GM04503 (cell line): Measurements from ENCODE around the gene YAF2.
"Not testable (repeated sequence)": the region's sequence is repeated elsewhere in the genome, so short reads cannot be mapped to it uniquely, and the experiment has no call there.

Experiments
- DNase-seq: peaks from one replicate; pipeline ENCODE4 v3.0.0-alpha.2; 2012; ENCODE audit warnings: low read depth

The YAF2 gene

DNA sequence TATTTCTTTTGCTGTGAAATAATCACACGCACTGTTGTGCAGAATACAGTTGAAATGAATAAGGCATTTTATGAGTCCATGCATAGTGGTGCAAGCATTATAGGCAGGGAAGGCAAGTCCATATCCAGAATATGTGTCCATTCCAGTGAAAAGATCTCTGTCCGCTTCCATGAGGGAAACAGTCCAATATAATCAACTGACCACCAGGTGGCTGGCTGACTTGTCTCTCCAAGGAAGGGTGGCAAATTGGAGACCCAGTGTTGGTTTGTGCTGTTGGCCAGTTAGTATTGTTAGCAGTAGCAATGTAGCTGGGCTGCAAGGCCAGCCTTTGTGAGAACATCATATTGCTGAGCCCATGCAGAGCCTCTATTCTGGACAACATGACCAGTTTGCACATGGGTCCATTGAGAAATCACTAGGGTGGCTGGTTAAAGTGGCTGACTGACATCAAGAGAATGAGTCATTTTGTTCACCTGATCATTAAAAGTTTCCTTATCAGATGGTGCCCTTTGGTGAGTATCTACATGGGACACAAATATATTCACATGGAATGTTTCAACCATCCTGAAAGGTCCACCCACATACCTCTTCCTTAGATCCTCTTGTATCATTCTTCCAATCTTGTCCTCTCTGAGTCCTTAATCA, 17.3 kb upstream of the YAF2 start:
- DNase-seq: no peak

DNA sequence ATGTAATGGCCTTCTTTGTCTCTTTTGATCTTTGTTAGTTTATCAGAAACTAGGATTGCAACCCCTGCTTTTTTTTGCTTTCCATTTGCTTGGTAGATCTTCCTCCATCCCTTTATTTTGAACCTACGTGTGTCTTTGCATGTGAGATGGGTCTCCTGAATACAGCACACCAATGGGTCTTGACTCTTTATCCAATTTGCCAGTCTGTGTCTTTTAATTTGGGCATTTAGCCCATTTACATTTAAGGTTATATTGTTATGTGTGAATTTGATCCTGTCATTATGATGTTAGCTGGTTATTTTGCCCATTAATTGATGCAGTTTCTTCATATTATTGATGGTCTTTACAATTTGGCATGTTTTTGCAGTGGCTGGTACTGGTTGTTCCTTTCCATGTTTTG, 14.6 kb upstream of the YAF2 start:
- not testable (repeated sequence) for DNase-seq

DNA sequence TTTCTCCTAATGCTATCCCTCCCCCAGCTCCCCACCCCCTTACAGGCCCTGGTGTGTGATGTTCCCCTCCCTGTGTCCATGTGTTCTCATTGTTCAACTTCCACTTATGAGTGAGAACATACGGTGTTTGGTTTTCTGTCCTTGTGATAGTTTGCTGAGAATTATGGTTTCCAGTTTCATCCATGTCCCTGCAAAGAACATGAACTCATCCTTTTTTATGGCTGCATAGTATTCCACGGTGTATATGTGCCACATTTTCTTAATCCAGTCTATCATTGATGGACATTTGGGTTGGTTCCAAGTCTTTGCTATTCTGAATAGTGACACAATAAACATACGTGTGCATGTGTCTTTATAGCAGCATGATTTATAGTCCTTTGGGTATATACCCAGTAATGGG, 11.0 kb upstream of the YAF2 start:
- not testable (repeated sequence) for DNase-seq

DNA sequence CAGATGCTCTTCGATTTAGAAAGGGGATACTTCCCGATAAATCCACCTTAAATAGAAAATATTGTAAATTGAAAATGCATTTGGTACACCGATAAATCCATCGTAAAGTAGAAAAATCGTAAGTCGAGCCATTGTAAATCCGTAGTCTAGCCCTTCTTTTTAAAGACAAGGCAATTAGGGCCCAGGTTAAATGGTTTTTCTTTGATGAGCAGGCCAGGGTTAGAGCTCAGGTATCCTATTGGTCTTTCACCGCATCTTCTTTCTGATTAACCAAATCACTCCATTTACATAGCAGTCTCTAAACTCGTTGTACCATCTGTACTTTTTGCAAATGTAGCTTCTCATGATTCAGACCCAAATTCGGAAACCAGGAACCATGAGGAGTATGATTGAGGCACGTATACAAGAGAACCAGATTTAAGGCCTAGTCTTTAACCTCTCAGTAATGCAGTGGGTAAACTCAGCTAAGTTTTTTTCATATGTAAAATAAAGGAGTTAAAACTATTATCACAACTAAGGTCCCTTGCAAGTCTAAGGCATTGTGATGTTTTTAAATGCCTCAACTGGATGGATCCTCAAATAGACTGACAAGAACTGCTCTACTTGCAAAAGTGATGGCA, 2.2 kb upstream of the YAF2 start:
- DNase-seq: no peak

DNA sequence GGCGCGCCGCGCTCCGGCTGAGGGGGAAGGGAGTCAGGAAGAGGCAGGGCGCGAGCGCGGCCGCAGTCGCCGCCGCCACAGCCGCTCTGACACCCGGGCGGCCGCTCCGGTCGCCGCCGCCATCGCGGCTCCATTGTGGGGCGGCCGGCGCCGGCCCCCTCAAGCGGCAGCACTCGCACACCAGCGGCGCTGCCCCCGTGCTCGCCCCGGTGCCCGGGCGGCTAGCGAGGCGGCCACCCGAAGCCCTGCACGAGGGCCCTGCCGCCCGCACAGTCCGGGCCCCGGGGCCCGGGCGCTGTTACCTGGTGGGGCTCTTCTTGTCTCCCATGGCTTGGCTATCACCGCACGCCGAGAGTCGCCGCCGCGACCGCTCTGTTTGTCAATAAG, 202 bp downstream of the YAF2 start:
- DNase-seq: no peak

DNA sequence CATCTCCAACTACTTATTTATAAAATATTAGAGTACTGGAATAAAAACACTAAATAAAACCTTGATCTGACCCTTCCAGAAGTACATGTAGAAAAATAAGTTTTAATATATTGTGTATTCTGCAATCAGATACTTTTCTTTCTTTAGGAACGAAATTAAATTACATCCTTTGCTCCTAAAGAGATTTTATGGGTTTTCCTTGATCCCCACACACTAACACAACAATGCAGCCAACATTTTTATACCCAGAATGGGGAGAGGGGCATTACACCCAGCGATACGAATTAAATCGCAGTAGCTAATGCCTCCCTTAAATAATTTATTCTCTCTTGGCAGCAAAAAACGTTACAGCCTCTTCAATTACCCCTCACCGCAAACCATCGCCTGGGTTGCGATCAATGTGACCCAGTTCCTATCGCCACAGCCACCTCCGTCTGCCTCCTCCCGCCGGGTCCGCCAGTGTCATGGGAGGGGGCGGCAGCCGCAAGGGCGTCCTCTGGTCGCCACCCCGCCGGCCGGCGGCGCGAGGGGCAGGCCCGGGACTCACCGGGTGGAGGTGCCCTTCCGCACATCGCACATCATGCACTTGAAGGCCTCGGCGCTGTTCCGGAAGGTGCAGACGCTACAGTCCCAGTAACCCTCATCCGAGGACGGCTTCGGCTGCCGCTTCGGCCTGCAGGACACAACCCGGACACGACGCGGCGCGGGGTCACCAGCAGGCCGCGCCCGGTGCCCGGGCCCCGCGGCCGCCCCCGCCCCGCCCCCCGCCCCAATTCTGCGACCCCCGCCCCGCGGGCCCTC, 796 bp downstream of the YAF2 start:
- DNase-seq: no peak

DNA sequence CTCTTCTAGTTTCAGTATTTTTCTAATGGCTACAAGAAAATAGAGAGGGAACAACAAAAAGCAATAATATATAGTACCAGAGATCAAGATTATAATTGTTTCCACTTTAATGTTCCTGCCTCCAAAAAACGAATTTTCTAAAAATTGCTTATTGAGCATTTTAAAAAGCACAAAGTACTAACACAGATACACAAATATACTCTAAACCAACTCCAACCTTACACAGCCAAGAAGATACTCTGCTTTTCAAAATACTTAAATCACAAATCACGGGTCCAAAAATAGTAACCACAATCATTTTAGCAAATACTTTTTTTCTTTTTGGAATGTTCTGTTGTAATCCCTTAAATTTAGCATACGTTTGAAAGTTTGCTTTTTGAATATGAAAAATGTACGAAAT, 2.0 kb downstream of the YAF2 start:
- no peak for DNase-seq

DNA sequence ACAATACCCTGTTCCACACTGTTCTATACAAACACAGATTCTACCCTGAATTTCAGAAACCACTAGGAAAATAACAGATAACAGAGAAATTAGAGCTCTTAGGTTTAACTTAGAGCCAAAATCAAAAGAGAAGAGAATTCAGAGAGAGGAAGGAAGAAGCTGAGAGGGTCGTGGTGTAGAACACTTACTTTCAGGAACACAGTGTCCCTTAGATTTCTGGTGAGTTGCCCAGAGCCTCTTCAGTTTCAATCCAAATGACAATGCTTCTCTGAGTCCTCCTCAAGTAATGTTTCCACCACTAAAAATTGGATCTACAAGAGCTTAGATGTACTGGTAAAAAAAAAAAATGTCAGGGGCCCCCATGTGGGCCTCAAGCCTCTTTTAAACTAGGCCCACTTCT, 2.6 kb downstream of the YAF2 start:
- no peak for DNase-seq

DNA sequence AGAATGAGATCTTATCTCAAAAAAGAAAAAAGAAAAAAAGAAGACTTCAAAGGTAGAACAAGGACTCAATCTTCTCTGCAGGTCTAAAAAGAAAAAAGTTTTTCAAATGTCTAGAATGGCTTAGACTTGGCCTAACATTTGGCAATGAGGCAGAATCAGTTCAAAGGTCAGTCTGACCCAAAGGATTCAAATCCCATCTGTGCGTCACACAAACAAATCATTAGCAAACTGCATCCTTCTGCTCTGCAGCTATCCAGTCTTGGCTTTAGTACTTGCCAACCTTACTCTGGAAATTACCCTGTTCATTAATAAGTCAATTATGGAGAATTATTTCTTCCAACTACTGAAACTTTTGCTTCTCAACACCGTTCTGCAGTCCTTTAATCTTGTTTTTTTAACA, 3.1 kb downstream of the YAF2 start:
- no peak for DNase-seq

DNA sequence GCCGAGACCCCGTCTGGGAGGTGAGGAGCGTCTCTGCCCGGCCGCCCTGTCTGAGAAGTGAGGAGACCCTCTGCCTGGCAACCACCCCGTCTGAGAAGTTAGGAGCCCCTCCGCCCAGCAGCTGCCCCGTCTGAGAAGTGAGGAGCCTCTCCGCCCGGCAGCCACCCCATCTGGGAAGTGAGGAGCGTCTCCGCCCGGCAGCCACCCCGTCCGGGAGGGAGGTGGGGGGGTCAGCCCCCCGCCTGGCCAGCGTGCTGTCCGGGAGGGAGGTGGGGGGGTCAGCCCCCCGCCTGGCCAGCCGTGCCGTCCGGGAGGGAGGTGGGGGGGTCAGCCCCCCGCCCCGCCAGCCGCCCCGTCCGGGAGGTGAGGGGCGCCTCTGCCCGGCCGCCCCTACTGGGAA, 10.5 kb downstream of the YAF2 start:
- not testable (repeated sequence) for DNase-seq

DNA sequence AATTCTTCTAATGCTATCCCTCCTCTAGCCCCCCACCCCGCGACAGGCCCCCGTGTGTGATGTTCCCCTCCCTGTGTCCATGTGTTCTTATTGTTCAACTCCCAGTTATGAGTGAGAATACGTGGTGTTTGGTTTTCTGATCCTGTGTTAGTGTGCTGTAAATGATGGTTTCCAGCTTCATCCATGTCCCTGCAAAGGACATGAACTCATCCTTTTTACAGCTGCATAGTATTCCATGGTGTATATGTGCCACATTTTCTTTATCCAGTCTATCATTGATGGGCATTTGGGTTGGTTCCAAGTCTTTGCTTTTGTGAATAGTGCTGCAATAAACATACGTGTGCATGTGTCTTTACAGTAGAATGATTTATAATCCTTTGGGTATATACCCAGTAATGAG, 13.5 kb downstream of the YAF2 start:
- not testable (repeated sequence) for DNase-seq

DNA sequence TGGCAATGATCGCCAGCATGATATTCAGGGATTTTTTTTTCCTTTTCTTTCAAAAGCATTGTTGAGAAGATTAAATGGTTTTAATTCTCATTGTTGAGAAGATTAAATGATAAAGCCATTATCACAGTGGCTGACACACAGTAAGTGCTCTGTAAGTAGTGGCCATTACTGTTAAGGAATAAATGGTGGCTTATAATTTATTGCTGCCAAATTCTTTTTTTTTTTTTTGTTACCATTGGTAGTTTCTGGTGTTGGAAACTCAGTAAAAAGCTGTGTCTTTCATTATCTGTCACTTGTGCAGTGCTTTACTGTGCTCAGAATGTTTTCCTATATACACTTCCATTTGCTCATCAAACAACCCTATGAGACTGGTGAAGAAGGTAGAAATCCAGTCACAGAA, 15.3 kb downstream of the YAF2 start:
- no peak for DNase-seq

DNA sequence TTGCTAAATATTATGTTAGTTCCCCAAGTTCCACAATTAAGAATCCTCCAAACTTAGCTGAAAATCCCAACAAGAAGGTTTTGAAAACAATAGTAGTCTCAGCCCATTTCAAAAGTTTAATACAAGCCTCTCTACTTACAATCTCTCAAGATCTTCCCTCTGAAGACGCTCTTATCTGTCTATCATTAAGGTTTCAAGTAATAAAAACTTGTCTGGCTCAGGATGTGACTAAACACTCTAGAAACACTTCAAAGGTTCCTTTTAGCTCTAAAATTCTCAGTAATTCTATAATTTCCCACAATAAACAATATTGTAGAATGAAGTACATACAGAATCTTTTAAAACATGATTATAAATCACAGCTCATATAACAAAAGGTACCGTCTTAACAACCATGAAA, 16.3 kb downstream of the YAF2 start:
- no peak for DNase-seq

DNA sequence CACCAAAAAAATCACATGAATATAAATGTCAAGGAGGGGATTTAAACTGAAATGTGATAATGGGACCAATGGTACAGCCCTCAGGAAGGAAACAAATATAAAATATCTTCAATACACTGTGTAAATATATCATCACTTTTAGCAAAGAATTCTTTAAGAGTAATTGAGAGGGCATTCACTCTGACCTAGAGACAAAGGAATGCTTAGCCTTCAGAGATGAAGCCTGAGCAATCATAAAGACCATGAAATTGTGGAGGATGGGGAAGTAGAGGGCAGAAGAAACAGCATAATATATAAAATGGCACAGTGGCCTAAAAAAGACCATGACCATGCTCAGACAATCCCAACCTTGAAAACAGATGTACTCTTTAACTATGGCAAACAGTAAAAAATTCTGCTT, 20.4 kb downstream of the YAF2 start:
- peak; percentile 43 for DNase-seq

DNA sequence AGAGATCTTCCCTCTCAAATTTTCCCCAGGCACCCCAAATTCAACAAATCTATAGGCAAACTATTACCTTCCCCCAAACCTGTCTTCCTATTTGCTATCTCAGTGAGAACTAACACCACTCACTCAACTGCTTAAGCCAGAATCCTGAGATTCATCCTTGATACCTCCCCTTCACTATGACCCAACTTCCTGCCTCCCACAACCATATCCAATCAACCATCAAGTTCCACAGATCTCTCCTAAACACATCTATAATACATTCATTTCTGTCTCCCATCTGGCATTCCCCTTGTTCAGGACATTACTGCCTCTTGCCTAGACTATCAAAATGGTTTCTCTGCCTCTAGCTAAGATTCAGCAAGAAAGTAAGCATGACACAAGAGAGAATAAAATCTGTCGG, 21.3 kb downstream of the YAF2 start:
- no peak for DNase-seq

DNA sequence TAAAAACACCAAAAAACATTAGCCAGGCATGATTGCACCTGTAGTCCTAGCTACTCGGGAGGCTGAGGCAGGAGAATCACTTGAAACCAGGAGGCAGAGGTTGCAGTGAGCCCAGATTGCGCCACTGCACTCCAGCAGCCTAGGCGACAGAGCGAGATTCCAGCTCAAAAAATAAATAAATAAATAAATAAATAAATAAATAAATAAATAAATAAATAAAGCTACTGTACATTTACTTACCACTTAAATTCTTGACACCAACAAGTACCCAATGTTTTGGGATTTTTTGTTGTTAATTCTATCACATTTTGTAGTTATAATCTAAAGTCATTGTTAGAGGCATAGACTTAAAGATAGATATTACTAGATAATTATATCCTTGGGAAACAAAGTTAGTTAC, 22.3 kb downstream of the YAF2 start:
- not testable (repeated sequence) for DNase-seq

DNA sequence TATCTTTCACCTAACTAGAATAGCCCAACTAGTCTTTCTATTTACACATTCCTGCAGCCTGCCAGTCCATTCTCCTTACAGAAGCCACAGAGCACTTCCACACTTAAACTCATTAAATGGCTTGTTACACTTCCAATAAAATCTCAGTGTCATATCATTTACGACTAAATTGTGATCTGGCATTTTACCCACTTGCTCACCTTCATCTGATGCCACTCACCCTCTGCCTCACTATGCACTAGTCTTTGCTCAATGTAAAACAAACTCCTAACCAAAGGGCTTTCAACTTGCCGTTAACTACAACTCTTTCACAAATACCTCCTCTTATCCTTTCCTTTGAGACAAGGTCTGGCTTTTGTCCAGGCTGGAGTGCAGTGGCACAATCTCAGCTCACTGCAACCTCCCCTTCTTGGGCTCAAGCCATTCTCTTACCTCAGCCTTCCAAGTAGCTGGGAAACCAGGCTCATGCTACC, 24.1 kb downstream of the YAF2 start:
- no peak for DNase-seq

DNA sequence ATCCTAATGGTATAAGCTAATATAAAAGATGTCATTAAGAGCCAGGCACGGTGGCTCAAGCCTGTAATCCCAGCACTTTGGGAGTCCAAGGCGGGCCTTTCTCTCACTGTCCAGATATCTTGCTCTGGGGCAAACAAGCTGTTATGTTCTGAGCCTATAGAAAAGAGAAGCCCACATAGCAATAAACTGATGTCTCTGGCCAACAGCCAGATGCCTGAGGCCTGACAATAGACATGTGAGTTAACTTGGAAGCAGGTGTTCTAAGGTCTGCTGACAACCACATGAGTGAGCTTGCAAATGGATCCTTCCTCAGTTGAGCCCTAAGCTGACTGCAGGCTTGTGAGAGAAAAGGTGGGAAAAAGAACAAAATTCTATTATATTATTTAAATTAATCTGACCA, 25.0 kb downstream of the YAF2 start:
- no peak for DNase-seq

DNA sequence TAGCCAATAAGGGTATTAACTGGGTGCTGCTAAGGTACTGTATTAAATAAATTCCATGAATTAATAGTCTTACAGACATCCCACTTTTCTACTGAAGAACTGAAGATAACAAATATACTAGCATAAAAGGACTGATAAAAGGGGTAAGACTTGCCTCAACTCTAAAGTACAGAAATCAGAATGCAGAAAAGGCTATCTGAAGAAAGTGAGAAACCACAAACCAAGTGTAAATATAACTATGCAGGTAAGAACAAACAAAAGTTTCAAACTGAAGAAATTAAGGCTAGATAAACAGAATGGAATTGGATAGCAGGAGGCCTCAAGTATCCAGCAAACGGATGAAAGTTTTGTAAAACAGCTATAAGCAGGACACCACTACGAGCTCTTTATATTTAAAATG, 29.5 kb downstream of the YAF2 start:
- DNase-seq: no peak

DNA sequence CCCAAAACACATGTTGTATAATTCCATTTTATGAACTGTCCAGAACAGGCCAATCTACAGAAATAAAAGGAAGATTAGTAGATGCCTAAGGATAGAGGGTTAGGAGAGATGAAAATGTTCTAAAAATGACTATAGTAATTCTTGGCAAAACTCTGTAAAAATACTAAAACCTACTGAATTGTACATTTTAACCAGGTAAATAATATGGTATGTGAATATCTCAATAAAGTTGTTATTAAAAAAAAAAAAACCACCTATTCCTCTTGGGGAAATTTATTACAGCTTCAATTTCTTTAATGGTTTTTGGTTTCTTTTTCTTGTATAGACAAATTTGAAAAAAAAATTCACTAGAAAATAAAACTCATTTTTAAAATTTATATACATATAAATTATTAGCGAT, 33.2 kb downstream of the YAF2 start:
- DNase-seq: no peak

DNA sequence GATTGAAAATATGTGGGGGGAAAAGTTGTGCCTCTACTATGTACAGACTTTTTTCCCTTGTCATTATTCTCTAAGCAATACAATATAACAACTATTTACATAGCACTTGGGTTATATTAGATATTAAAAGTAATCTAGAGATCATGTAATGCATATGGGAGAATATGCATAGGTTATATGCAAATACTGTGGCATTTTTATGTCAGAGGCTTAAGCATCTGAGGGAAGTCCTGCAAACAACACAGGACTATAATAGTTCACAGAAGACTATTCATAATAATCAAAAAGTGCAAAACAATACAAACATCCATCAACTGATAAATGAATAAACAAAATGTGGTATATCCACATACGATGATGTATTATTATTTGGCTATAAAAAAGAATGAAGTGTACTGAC, 33.7 kb downstream of the YAF2 start:
- DNase-seq: no peak

DNA sequence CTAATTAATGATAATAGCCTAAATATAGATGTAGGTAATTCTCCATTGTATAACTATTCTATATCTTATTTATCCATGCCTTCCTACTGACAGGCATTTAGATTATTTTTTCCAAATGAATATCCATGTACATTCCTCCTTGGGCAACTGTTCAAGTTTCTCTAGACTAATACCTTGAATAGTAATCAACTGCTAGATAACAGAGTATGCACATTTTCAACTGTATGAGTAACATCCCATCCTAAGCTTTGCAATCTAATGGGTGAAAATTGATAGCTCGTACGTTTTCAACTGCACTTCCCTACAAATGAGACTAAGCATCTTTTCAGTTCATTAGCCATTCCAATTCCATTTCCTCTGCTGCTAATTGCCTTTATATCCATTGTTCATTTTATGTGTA, 37.0 kb downstream of the YAF2 start:
- DNase-seq: no peak

DNA sequence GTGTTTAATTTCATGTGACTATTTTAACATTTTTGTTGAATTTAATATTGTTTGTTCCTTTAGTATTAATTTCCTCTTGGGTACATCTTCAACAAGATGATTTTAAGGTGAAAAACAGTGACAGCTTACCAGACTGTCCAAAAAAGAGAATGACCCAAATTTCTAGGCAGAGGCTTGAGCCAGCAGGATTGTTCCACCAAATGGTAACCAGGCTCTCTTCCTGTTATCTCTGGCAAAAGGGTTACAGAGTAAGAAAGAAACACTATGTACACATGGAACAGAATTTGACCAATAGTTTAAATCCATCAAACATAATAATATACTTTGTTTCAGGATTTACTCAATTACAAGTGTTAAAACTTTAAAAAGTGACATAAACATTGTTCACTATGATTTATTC, 39.0 kb downstream of the YAF2 start:
- no peak for DNase-seq
